ENCODE results near the gene AACS. TPM values are rescaled to one million over a fixed set of nuclear protein-coding genes. Genes with fewer than 3 reads are reported as not detected.
A peak's percentile ranks its signal among the peaks of the same experiment; 100 is the strongest.

The AACS gene
- total RNA-seq, 1 experiment from 2014 or later, result 52.8 TPM

- no peak overlapping the region for H3K27ac Mint-ChIP-seq (ENCODE audit: low read depth, unreplicated experiment)
- no peaks in the 10 kb centered on the region for H3K27me3 Mint-ChIP-seq (ENCODE audit: insufficient read depth, unreplicated experiment)
- no peak for DNase-seq (ENCODE audit: unreplicated experiment)
- BruUV-seq (replicated peaks), result no TSS peak
- no peaks in the 10 kb centered on the region for H3K36me3 Mint-ChIP-seq (ENCODE audit: insufficient read depth, unreplicated experiment)
- H3K4me3 Mint-ChIP-seq (ENCODE audit: unreplicated experiment), result no peak overlapping the region
- intact Hi-C loops (cut with micrococcal nuclease), result no loop called here
- POLR2A ChIA-PET, result interaction anchor here (0.9 to 1.3 kb wide), 2 partner anchors 9 to 15 kb away, joined by 3 read pairs; no protein-coding TSS in a partner anchor
- no peak for TF ChIP-seq CTCF (IDR thresholded peaks at IDR 0.05; ENCODE audit: unreplicated experiment)
- no peaks in the 10 kb centered on the region for H3K9me3 Mint-ChIP-seq (ENCODE audit: unreplicated experiment)
- no peaks in the 10 kb centered on the region for H3K4me1 Mint-ChIP-seq (ENCODE audit: insufficient read depth, unreplicated experiment)
- CTCF ChIA-PET, result no interaction called here
Measured at GRCh38 chr12:125050446-125050845, 14.8 kb upstream of the AACS start.

- no peaks in the 10 kb centered on the region for H3K9me3 Mint-ChIP-seq (ENCODE audit: unreplicated experiment)
- ChIA-PET CTCF (no interaction called here), POLR2A (interaction anchor here (0.9 kb wide), 1 partner anchor 9 kb away, joined by 3 read pairs; no protein-coding TSS in a partner anchor)
- intact Hi-C loops (cut with micrococcal nuclease), result no loop called here
- no peaks in the 10 kb centered on the region for H3K4me1 Mint-ChIP-seq (ENCODE audit: insufficient read depth, unreplicated experiment)
- no TSS peak for BruUV-seq (replicated peaks)
- DNase-seq (ENCODE audit: unreplicated experiment), result no peak
- no peak for TF ChIP-seq CTCF (IDR thresholded peaks at IDR 0.05; ENCODE audit: unreplicated experiment)
- H3K4me3 Mint-ChIP-seq (ENCODE audit: unreplicated experiment), result no peak overlapping the region
- no peaks in the 10 kb centered on the region for H3K27me3 Mint-ChIP-seq (ENCODE audit: insufficient read depth, unreplicated experiment)
- H3K27ac Mint-ChIP-seq (ENCODE audit: low read depth, unreplicated experiment), result no peak overlapping the region
- no peaks in the 10 kb centered on the region for H3K36me3 Mint-ChIP-seq (ENCODE audit: insufficient read depth, unreplicated experiment)
Measured at GRCh38 chr12:125050868-125051267, 14.4 kb upstream of the AACS start.

- H3K9me3 Mint-ChIP-seq (ENCODE audit: unreplicated experiment), result no peaks in the 10 kb centered on the region
- TF ChIP-seq CTCF (IDR thresholded peaks at IDR 0.05; ENCODE audit: unreplicated experiment), result no peak
- no peak overlapping the region for H3K4me3 Mint-ChIP-seq (ENCODE audit: unreplicated experiment)
- no peaks in the 10 kb centered on the region for H3K27me3 Mint-ChIP-seq (ENCODE audit: insufficient read depth, unreplicated experiment)
- POLR2A ChIA-PET, result no interaction called here
- no peak overlapping the region for H3K27ac Mint-ChIP-seq (ENCODE audit: low read depth, unreplicated experiment)
- CTCF ChIA-PET, result interaction anchor here (0.6 to 1.0 kb wide), 4 partner anchors 9 to 621 kb away, joined by 3 to 4 read pairs (median 4); no protein-coding TSS in a partner anchor
- H3K36me3 Mint-ChIP-seq (ENCODE audit: insufficient read depth, unreplicated experiment), result no peaks in the 10 kb centered on the region
- H3K4me1 Mint-ChIP-seq (ENCODE audit: insufficient read depth, unreplicated experiment), result no peaks in the 10 kb centered on the region
- DNase-seq (ENCODE audit: unreplicated experiment), result peak; percentile 21
- intact Hi-C loops (cut with micrococcal nuclease), result no loop called here
- BruUV-seq (replicated peaks), result no TSS peak
Measured at GRCh38 chr12:125053821-125054220, 11.4 kb upstream of the AACS start.

GRCh38 chr12:125055591-125055990 lies 9.6 kb upstream of the AACS start:
- Mint-ChIP-seq H3K27ac (ENCODE audit: low read depth, unreplicated experiment) (no peak overlapping the region), H3K36me3 (ENCODE audit: insufficient read depth, unreplicated experiment) (no peaks in the 10 kb centered on the region), H3K4me1 (ENCODE audit: insufficient read depth, unreplicated experiment) (no peaks in the 10 kb centered on the region), H3K9me3 (ENCODE audit: unreplicated experiment) (no peaks in the 10 kb centered on the region), H3K4me3 (ENCODE audit: unreplicated experiment) (no peak overlapping the region), H3K27me3 (ENCODE audit: insufficient read depth, unreplicated experiment) (no peaks in the 10 kb centered on the region)
- DNase-seq (ENCODE audit: unreplicated experiment), result no peak
- no peak for TF ChIP-seq CTCF (IDR thresholded peaks at IDR 0.05; ENCODE audit: unreplicated experiment)
- ChIA-PET CTCF (interaction anchor here (0.6 kb wide), 1 partner anchor 44 kb away, joined by 3 read pairs; no protein-coding TSS in a partner anchor), POLR2A (interaction anchor here (0.7 kb wide), 1 partner anchor 9 kb away, joined by 4 read pairs; the partner anchor contains the start of gene AACS)
- BruUV-seq (replicated peaks), result no TSS peak
- intact Hi-C loops (cut with micrococcal nuclease), result no loop called here
